GM21576 (cell line): ENCODE results near the gene SLC6A17.

Experiments
- ATAC-seq: cut with Tn5 transposase; IDR thresholded peaks from one replicate; pipeline ENCODE4 v1.9.1; 2021; ENCODE audit warnings: mild to moderate bottlenecking, moderate library complexity; ENCODE audit not compliant: unreplicated experiment

SLC6A17 gene

GRCh38 chr1:110150330-110151174, at the start of gene SLC6A17:
Gene SLC6A17 (plus strand): TSS chr1:110150494. CDS start chr1:110166930, 16,436 bp downstream.
- ATAC-seq, result no peak

GRCh38 chr1:110102081-110102480, 48.2 kb upstream of the SLC6A17 start:
- no peak for ATAC-seq

- ATAC-seq, result no peak
Measured at GRCh38 chr1:110106013-110106941, 44.0 kb upstream of the SLC6A17 start.

- ATAC-seq, result no peak
Measured at GRCh38 chr1:110107867-110108469, 42.3 kb upstream of the SLC6A17 start.

- ATAC-seq, result no peak
Measured at GRCh38 chr1:110111081-110111480, 39.2 kb upstream of the SLC6A17 start.

GRCh38 chr1:110112143-110112542, 38.2 kb upstream of the SLC6A17 start, which contains the start of gene UBL4B:
Gene UBL4B (plus strand): TSS chr1:110112443. CDS start chr1:110112535, 92 bp downstream.
- ATAC-seq, result no peak

GRCh38 chr1:110112656-110113055, 37.6 kb upstream of the SLC6A17 start:
- no peak for ATAC-seq

- ATAC-seq, result no peak
Measured at GRCh38 chr1:110113551-110113950, 36.7 kb upstream of the SLC6A17 start.

- no peak for ATAC-seq
Measured at GRCh38 chr1:110114173-110114572, 36.1 kb upstream of the SLC6A17 start.

GRCh38 chr1:110114784-110115183, 35.5 kb upstream of the SLC6A17 start:
- ATAC-seq, result no peak

GRCh38 chr1:110118636-110119396, 31.5 kb upstream of the SLC6A17 start:
- ATAC-seq, result no peak

- ATAC-seq, result no peak
Measured at GRCh38 chr1:110119843-110120242, 30.5 kb upstream of the SLC6A17 start.

GRCh38 chr1:110120960-110121561, 29.2 kb upstream of the SLC6A17 start:
- no peak for ATAC-seq

- no peak for ATAC-seq
Measured at GRCh38 chr1:110123224-110123623, 27.1 kb upstream of the SLC6A17 start.

GRCh38 chr1:110125810-110126209, 24.5 kb upstream of the SLC6A17 start:
- no peak for ATAC-seq

GRCh38 chr1:110130113-110130591, 20.1 kb upstream of the SLC6A17 start:
- no peak for ATAC-seq

- ATAC-seq, result no peak
Measured at GRCh38 chr1:110130989-110131388, 19.3 kb upstream of the SLC6A17 start.

- no peak for ATAC-seq
Measured at GRCh38 chr1:110132682-110133081, 17.6 kb upstream of the SLC6A17 start.

- no peak for ATAC-seq
Measured at GRCh38 chr1:110133436-110133835, 16.9 kb upstream of the SLC6A17 start.

GRCh38 chr1:110134050-110134595, 16.2 kb upstream of the SLC6A17 start:
- ATAC-seq, result no peak
